NCI-H2227 (cell line): Measurements from ENCODE around the gene DLGAP5.

Experiments used
- DNase-seq: peaks from one replicate; lab custom pipeline; 2025; ENCODE audit not compliant: unreplicated experiment; lab: John Stamatoyannopoulos, UW

Gene DLGAP5

GRCh38 chr14:55115460-55115859, 75.9 kb downstream of the DLGAP5 start:
- DNase-seq = no peak

GRCh38 chr14:55114720-55115119, 76.7 kb downstream of the DLGAP5 start:
- DNase-seq = no peak

GRCh38 chr14:55111122-55111708, 80.2 kb downstream of the DLGAP5 start:
- no peak for DNase-seq

GRCh38 chr14:55109836-55110235, 81.5 kb downstream of the DLGAP5 start:
- DNase-seq = no peak

- peak; percentile 14 for DNase-seq
These were observed 83.4 kb downstream of the DLGAP5 start for GRCh38 chr14:55107766-55108554.

DNA sequence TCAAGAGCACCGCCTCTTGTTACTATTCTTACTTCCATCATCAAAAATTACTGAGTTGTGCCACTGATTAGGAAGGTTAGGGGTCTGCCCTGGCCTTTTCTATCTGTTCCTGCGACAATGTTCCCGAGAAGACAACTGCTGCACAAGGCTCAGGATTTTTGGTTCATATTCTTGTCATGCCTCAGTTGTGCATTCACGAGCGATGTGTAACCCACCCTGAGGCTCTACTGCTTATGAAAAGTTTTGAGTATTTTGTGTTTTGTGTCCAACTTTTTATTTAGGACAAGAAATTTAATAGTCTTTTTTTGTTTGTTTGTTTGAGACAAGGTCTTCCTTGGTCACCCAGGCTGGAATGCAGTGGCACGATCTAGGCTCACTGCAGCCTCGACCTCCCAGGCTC, 85.4 kb downstream of the DLGAP5 start:
- no peak for DNase-seq

GRCh38 chr14:55103971-55104954, 87.1 kb downstream of the DLGAP5 start:
- no peak for DNase-seq

- no peak for DNase-seq
These were observed 88.3 kb downstream of the DLGAP5 start for GRCh38 chr14:55103005-55103640.

DNA sequence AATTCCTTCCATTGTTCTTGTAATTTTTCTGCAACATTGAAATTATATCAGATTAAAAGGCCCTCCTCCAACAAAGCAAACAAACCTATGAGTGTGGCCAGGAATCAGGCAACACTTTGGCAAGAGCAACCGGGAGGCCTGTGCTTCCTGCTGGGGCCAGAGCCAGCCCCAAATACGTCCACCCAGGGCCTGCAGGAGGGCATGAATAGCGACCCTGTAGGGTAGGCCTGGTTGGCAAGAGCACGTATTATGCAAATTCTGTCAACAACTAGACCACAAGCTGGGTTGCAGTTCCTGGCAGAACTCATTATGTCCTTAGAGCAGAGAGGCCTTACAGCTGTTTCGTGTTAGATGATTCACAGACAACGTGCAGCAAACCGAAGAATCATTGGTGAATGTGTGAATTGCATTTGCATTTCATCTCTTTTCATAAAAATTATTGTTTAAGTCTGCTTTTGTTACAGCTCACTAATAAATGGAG, 89.2 kb downstream of the DLGAP5 start:
- peak; percentile 61 for DNase-seq

DNA sequence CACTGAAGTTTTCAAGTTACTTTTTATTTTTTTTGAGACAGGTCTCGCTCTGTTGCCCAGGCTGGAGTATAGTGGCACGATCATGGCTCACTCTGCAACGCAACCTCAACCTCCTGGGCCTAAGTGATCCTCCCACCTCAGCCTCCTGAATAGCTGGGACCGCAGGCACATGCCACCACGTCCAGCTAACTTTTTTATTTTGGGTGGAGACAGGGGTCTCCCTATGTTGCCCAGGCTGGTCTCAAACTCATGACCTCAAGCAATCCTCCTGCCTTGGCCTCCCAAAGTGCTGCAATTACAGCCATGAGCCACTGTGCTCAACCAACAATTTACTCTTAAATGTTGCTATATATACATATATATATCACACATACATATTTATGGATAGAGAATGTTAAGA, 89.7 kb downstream of the DLGAP5 start:
- no peak for DNase-seq

DNA sequence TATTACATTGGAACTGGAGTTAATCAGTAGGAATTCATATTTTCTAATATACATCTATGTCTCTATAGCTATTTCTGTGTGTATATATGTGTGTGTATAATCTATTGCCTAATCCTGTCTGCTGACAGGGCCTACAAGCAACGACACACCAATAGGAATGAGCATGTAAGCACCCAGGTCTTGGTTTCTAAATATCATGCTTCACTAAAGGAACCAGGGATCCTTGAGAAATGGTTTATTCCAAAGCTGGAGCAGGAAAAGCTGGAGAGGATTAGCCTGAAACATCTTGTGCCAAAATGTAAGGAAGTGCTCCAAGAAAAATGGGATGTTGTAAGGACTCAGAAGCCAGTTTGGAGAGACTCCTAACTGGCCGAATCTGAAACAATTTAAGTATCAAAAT, 91.6 kb downstream of the DLGAP5 start:
- DNase-seq = no peak

DNA sequence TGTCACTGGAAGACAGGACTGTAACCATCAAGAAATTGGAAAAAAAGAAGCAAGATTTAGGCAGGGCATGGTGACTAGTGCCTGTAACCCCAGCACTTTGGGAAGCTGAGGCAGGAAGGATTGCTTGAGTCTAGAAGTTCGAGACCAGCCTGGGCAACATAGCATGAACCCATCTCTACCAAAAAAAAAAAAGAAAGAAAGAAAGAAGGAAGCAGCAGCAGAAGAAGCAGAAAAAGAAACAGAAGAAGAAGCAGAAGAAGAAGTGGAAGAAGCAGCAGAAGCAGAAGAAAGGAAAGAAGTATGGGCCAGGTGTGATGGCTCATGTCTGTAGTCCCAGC, 92.9 kb downstream of the DLGAP5 start:
- DNase-seq = no peak
